ENCODE measurements around the gene UNCX. TPM values are rescaled to one million over a fixed set of nuclear protein-coding genes. Genes with fewer than 3 reads are reported as not detected.

Gene UNCX
- total and polyA plus RNA-seq, 9 of the 15 experiments (the other 6 are each of a cell fraction or from before 2014, with no cell fraction given), result not detected

- TF ChIP-seq TAF7 (tag; IDR thresholded peaks at IDR 0.05) (no peak), GATAD2A (IDR thresholded peaks at IDR 0.05) (no peak)
Observed at GRCh38 chr7:1283337-1283736, 50.7 kb downstream of the UNCX start (continued).

GRCh38 chr7:1283941-1284742 lies 51.5 kb downstream of the UNCX start:
- WGBS (ENCODE audit: insufficient coverage, low coverage, missing lambda C conversion rate), result 2% methylated on average over 17 of the region's 19 CpGs
- Histone ChIP-seq H3K4me3 (no peak overlapping the region), H3K9me3 (replicated peaks; ENCODE audit: control insufficient read depth, insufficient read depth, low read depth, low read length) (no peaks in the 10 kb centered on the region), H3K27ac (ENCODE audit: extremely low read depth, low read depth, low read length) (no peak overlapping the region), H3K4me2 (ENCODE audit: insufficient read depth, low read length) (no peak overlapping the region), H3K4me1 (replicated peaks in 1 of 2; ENCODE audit: control insufficient read depth in 2 of 2, insufficient read depth in 2 of 2, low read length in 2 of 2) (peaks cover 0 to 24% of the 10 kb centered on the region in 2 experiments; a peak in 1 of 5 replicates), H3K36me3 (ENCODE audit: control insufficient read depth, insufficient read depth, low read length) (no peaks in the 10 kb centered on the region), H3K27me3 (ENCODE audit: control insufficient read depth in 2 of 2, insufficient read depth in 2 of 2, low read length in 2 of 2) (peaks cover 12 to 47% of the 10 kb centered on the region in 2 experiments; a peak in 4 of 5 replicates), H3K9me1 (ENCODE audit: control insufficient read depth, insufficient read depth, low read length) (no peaks in the 10 kb centered on the region), H2AFZ (ENCODE audit: low read depth, low read length) (no peak overlapping the region), H4K20me1 (replicated peaks; ENCODE audit: control insufficient read depth, insufficient read depth, low read length) (no peaks in the 10 kb centered on the region), H3K9ac (ENCODE audit: insufficient read depth in 1 of 2, low read depth in 2 of 2, low read length in 2 of 2) (no peak overlapping the region), H3K79me2 (ENCODE audit: control insufficient read depth, insufficient read depth, low read length) (no peaks in the 10 kb centered on the region)
- in situ Hi-C loops (cut with MboI), result no loop called here
- no peak for TF ChIP-seq HIVEP1 (CRISPR knock-in tag; IDR thresholded peaks at IDR 0.05)
- TF ChIP-seq SRSF7 (optimal IDR thresholded peaks at IDR 0.05; ENCODE audit: low read depth, low read length), result no peak
- TF ChIP-seq ZNF766 (CRISPR knock-in tag; conservative IDR thresholded peaks at IDR 0.05), result no peak
- no peak for TF ChIP-seq TAF1 (IDR thresholded peaks at IDR 0.05; ENCODE audit: control insufficient read depth, extremely low read depth, insufficient read depth, low read length, severe bottlenecking)
- TF ChIP-seq ZNF354B (CRISPR knock-in tag; IDR thresholded peaks at IDR 0.05), result no peak
- TF ChIP-seq EWSR1 (IDR thresholded peaks at IDR 0.05; ENCODE audit: borderline replicate concordance, low read depth, partially characterized antibody), result no peak
- TF ChIP-seq RBFOX2 (IDR thresholded peaks at IDR 0.05; ENCODE audit: low read depth, low read length), result no peak
- no peak for TF ChIP-seq ZNF583 (CRISPR knock-in tag; IDR thresholded peaks at IDR 0.05)
- no peak for TF ChIP-seq PURB (CRISPR knock-in tag; IDR thresholded peaks at IDR 0.05; ENCODE audit: low read depth)
- no peak; the same call in 2 of the 3 replicates for ATAC-seq
- no TSS peak for BruUV-seq (replicated peaks)
- FAIRE-seq, result no peak
- DNase-seq (ENCODE audit: extremely low read depth in 1 of 4, low spot score in 3 of 4), result no peak
- ChIA-PET POLR2A (no interaction called here), CTCF (ENCODE audit: low intra/inter-chr PET ratio) (no interaction called here)
- intact Hi-C loops (cut with micrococcal nuclease), result no loop called here
